ENCODE results near the gene ACSS2. TPM values are rescaled to one million over a fixed set of nuclear protein-coding genes. Genes with fewer than 3 reads are reported as not detected.

Gene ACSS2
- total RNA-seq, 2 donors from 2014 or later: 17.0 to 34.2 TPM

- 98 to 100% methylated on average over 1 of the region's 1 CpG for WGBS, 2 experiments (ENCODE audit: insufficient coverage in 1 of 2, insufficient read length in 1 of 2)
- Histone ChIP-seq H3K36me3 (ENCODE audit: control insufficient read depth, insufficient read depth, low read length) (peaks cover 5% of the 10 kb centered on the region), H3K9me3 (ENCODE audit: control insufficient read depth, low read length) (no peaks in the 10 kb centered on the region), H3K4me1 (ENCODE audit: control insufficient read depth, insufficient read depth, low read length) (peaks cover 3% of the 10 kb centered on the region), H3K9ac (ENCODE audit: extremely low read depth, low read length, poor library complexity, severe bottlenecking) (no peak overlapping the region), H3K4me3 (ENCODE audit: low read length) (no peak overlapping the region), H3K27ac (ENCODE audit: low read depth, low read length) (no peak overlapping the region), H3K27me3 (ENCODE audit: control insufficient read depth, insufficient read depth, low read length, poor library complexity, severe bottlenecking) (no peaks in the 10 kb centered on the region)
- TF ChIP-seq CTCF (conservative IDR thresholded peaks at IDR 0.05): no peak
- H3K4me3 Mint-ChIP-seq: no peak overlapping the region
- H3K36me3 Mint-ChIP-seq (ENCODE audit: low read depth): peaks cover 11% of the 10 kb centered on the region
- peaks cover 6% of the 10 kb centered on the region for H3K4me1 Mint-ChIP-seq
- no peaks in the 10 kb centered on the region for H3K9me3 Mint-ChIP-seq
- DNase-seq: no peak
- H3K27ac Mint-ChIP-seq: no peak overlapping the region
- H3K27me3 Mint-ChIP-seq (ENCODE audit: insufficient read depth): no peaks in the 10 kb centered on the region
Observed at GRCh38 chr20:34888468-34888867, 12.1 kb downstream of the ACSS2 start.

- peaks cover 6% of the 10 kb centered on the region for H3K4me1 Mint-ChIP-seq
- H3K27me3 ChIP-seq (ENCODE audit: control insufficient read depth, insufficient read depth, low read length, poor library complexity, severe bottlenecking): no peaks in the 10 kb centered on the region
- no peak for DNase-seq
- no peak overlapping the region for H3K4me3 ChIP-seq (ENCODE audit: low read length)
- H3K27ac ChIP-seq (ENCODE audit: low read depth, low read length): no peak overlapping the region
- WGBS, 2 experiments (ENCODE audit: insufficient coverage in 1 of 2, insufficient read length in 1 of 2): 94 to 100% methylated on average over 1 to 2 of the region's 2 CpGs
- H3K9ac ChIP-seq (ENCODE audit: extremely low read depth, low read length, poor library complexity, severe bottlenecking): no peak overlapping the region
- no peak overlapping the region for H3K27ac Mint-ChIP-seq
- no peaks in the 10 kb centered on the region for H3K9me3 Mint-ChIP-seq
- no peak overlapping the region for H3K4me3 Mint-ChIP-seq
- no peaks in the 10 kb centered on the region for H3K9me3 ChIP-seq (ENCODE audit: control insufficient read depth, low read length)
- no peaks in the 10 kb centered on the region for H3K27me3 Mint-ChIP-seq (ENCODE audit: insufficient read depth)
- H3K36me3 ChIP-seq (ENCODE audit: control insufficient read depth, insufficient read depth, low read length): no peaks in the 10 kb centered on the region
- H3K4me1 ChIP-seq (ENCODE audit: control insufficient read depth, insufficient read depth, low read length): peaks cover 3% of the 10 kb centered on the region
- TF ChIP-seq CTCF (conservative IDR thresholded peaks at IDR 0.05): no peak
- H3K36me3 Mint-ChIP-seq (ENCODE audit: low read depth): peaks cover 3% of the 10 kb centered on the region
Observed at GRCh38 chr20:34891166-34892062, 15.0 kb downstream of the ACSS2 start.

GRCh38 chr20:34892671-34893070 is 16.3 kb downstream of the ACSS2 start:
- H3K27me3 ChIP-seq (ENCODE audit: control insufficient read depth, insufficient read depth, low read length, poor library complexity, severe bottlenecking): no peaks in the 10 kb centered on the region
- no peaks in the 10 kb centered on the region for H3K36me3 ChIP-seq (ENCODE audit: control insufficient read depth, insufficient read depth, low read length)
- peaks cover 3% of the 10 kb centered on the region for H3K4me1 ChIP-seq (ENCODE audit: control insufficient read depth, insufficient read depth, low read length)
- Mint-ChIP-seq H3K36me3 (ENCODE audit: low read depth) (peaks cover 6% of the 10 kb centered on the region), H3K9me3 (peaks cover under 1% of the 10 kb centered on the region), H3K4me3 (no peak overlapping the region), H3K4me1 (peaks cover 6% of the 10 kb centered on the region), H3K27me3 (ENCODE audit: insufficient read depth) (no peaks in the 10 kb centered on the region), H3K27ac (no peak overlapping the region)
- H3K9me3 ChIP-seq (ENCODE audit: control insufficient read depth, low read length): no peaks in the 10 kb centered on the region
- H3K4me3 ChIP-seq (ENCODE audit: low read length): no peak overlapping the region
- DNase-seq: no peak
- no peak overlapping the region for H3K27ac ChIP-seq (ENCODE audit: low read depth, low read length)
- no peak overlapping the region for H3K9ac ChIP-seq (ENCODE audit: extremely low read depth, low read length, poor library complexity, severe bottlenecking)
- WGBS, 2 experiments (ENCODE audit: insufficient coverage in 1 of 2, insufficient read length in 1 of 2): 90 to 93% methylated on average over 1 to 2 of the region's 2 CpGs
- TF ChIP-seq CTCF (conservative IDR thresholded peaks at IDR 0.05): no peak

All from endodermal cell (in vitro differentiated cells).